Testis (tissue), 2 donors: ENCODE results near the gene AP2B1.

Experiments used
- CTCF ChIP-seq, 3 experiments: fragments of 450-650 bp in 2 of 3; fragments of 200-600 bp in 1 of 3; sonication (generic) in 1 of 3; IDR thresholded peaks; one replicate each; pipeline ENCODE4 v1.5.1; 2016 to 2019; ENCODE audit warnings: antibody characterized with exemption in 3 of 3, mild to moderate bottlenecking in 2 of 3, moderate library complexity in 1 of 3
- POLR2A ChIP-seq: fragments of 450-650 bp; IDR thresholded peaks from one replicate; pipeline ENCODE4 v1.6.1; 2017; ENCODE audit warnings: antibody characterized with exemption, mild to moderate bottlenecking, moderate library complexity

GRCh38 chr17:35748979-35749378 is 161.9 kb downstream of the AP2B1 start:
- TF ChIP-seq POLR2A (no peak), CTCF (IDR thresholded peaks at IDR 0.05) (no peak)
